Activated T-cell treated with anti-CD3 and anti-CD28 coated beads, Interleukin-2, amount 50 U/mL, for 24 hours (primary cell): ENCODE measurements around the gene SARS2.
"Not testable (repeated sequence)": the region's sequence is repeated elsewhere in the genome, so short reads cannot be mapped to it uniquely, and the experiment has no call there.

Source experiments
- DNase-seq: peaks from one replicate; pipeline ENCODE4 v3.0.0-alpha.2; 2020
- H3K27ac Mint-ChIP-seq: 2 replicates; pipeline ENCODE4 v1.8.0; 2020; ENCODE audit warnings: mild to moderate bottlenecking, mixed read lengths
- H3K27me3 Mint-ChIP-seq: 2 replicates; pipeline ENCODE4 v1.8.0; 2020; ENCODE audit warnings: mixed read lengths
- H3K36me3 Mint-ChIP-seq: 2 replicates; pipeline ENCODE4 v1.8.0; 2020; ENCODE audit warnings: low read depth, mixed read lengths
- H3K4me1 Mint-ChIP-seq: 2 replicates; pipeline ENCODE4 v1.8.0; 2020; ENCODE audit warnings: low read depth, mixed read lengths
- H3K4me3 Mint-ChIP-seq: 2 replicates; pipeline ENCODE4 v1.8.0; 2020; ENCODE audit warnings: mild to moderate bottlenecking, moderate library complexity, mixed read lengths
- H3K9me3 Mint-ChIP-seq: 2 replicates; pipeline ENCODE4 v1.8.0; 2020; ENCODE audit warnings: mixed read lengths

The SARS2 gene

GRCh38 chr19:38929929-38930775, at the start of gene SARS2:
Gene SARS2 (minus strand): TSS chr19:38930763. CDS start chr19:38930736, 27 bp downstream.
- Mint-ChIP-seq H3K4me1 (peaks cover 39% of the 10 kb centered on the region), H3K36me3 (peaks cover 74% of the 10 kb centered on the region), H3K4me3 (peak within 1 kb of the TSS; percentile 99), H3K27ac (peak within 1 kb of the TSS; percentile 99), H3K27me3 (no peaks in the 10 kb centered on the region), H3K9me3 (peaks cover 3% of the 10 kb centered on the region)
- peak; percentile 98 for DNase-seq

DNA sequence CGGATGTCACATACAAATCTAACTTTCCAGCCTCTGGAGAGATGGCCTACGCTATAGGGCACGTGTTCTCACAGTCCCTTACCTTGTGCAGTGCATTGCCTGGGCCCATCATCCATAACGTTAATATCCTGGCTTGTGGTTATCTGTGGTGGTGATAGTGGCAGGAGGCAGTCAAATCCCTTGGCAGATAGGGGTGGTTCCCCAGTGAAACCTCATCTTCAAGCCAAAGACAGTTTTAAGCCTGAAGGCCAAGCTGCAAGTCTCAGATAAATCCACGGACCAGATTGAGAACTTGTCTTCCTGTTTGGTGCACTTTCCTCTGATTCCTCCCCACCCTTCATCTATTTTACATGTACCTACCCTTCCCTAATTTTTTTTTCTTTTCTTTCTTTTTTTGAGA, 49.2 kb upstream of the SARS2 start:
- Mint-ChIP-seq H3K4me3 (no peak overlapping the region), H3K27me3 (peaks cover 33% of the 10 kb centered on the region), H3K9me3 (no peaks in the 10 kb centered on the region)

DNA sequence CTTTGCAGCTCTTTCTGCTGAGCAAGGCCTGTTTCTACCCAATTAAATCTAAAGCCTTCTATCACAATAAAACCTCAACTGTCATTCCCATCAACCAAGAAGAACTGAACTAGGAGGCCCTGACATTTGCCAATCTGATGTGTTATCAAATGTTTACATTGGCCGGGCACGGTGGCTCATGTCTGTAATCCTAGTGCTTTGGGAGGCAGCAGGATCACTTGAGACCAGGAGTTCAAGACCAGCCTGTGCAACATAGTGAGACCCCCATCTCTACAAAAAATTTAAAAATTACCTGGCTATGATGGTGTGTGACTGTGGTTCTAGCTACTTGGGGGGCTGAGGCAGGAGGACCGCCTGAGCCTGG, 47.7 kb upstream of the SARS2 start:
- Mint-ChIP-seq H3K9me3 (no peaks in the 10 kb centered on the region), H3K27me3 (peaks cover 36% of the 10 kb centered on the region)

More for the DNA sequence above, 49.2 kb upstream of the SARS2 start:
- H3K27ac Mint-ChIP-seq: no peak overlapping the region
- peaks cover 30% of the 10 kb centered on the region for H3K4me1 Mint-ChIP-seq
- no peaks in the 10 kb centered on the region for H3K36me3 Mint-ChIP-seq
- DNase-seq: no peak

DNA sequence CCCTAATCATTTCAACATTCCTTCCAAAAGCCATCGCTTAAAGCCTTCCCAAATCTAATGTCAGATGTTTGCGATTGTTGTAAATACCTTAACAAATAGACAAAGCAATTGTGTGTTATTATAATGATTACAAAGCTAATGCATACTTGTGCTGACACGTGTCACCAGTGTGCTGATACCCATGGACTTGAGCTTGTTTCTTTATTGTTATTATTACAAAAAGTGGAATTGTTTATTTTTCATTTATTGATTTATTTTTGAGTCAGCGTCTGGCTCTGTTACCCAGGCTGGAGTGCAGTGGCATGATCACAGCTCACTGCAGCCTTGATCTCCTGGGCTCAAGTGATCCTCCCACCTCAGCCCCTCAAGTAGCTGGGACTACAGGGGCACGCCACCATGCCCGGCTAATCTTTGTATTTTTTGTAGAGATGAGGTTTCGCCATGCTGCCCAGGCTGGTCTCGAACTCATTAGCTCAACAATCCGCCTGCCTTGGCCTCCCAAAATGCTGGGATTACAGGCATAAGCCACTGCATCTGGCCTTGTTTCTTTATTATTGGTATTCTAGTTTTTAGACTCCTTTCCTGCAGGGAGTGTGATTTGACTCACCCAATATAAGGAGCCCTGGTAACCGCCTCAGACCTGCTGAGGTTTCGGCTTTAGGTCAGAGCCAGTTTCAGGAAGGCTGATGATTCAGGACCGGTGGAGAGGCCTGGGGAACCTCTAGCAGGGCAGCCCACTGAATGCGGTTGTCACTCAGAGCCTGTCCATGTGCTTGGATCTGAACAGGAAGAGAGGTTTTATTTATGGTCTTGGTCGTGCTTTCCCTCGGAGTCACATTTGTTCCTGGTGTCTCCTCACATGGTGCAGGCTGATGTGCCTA, 47.1 kb upstream of the SARS2 start:
- no peaks in the 10 kb centered on the region for H3K9me3 Mint-ChIP-seq
- no peak overlapping the region for H3K4me3 Mint-ChIP-seq
- peak; percentile 50 for DNase-seq
- H3K27ac Mint-ChIP-seq: peak overlapping the region; percentile 31
- no peaks in the 10 kb centered on the region for H3K36me3 Mint-ChIP-seq
- H3K27me3 Mint-ChIP-seq: peaks cover 36% of the 10 kb centered on the region
- H3K4me1 Mint-ChIP-seq: peaks cover 31% of the 10 kb centered on the region

More for the DNA sequence above, 47.7 kb upstream of the SARS2 start:
- H3K4me1 Mint-ChIP-seq: peaks cover 31% of the 10 kb centered on the region
- H3K36me3 Mint-ChIP-seq: no peaks in the 10 kb centered on the region
- no peak overlapping the region for H3K4me3 Mint-ChIP-seq
- no peak for DNase-seq
- peak overlapping the region; percentile 31 for H3K27ac Mint-ChIP-seq

- H3K36me3 Mint-ChIP-seq: no peaks in the 10 kb centered on the region
- no peak for DNase-seq
- peak overlapping the region; percentile 53 for H3K4me3 Mint-ChIP-seq
- H3K27ac Mint-ChIP-seq: no peak overlapping the region
- peaks cover 34% of the 10 kb centered on the region for H3K27me3 Mint-ChIP-seq
- H3K9me3 Mint-ChIP-seq: no peaks in the 10 kb centered on the region
- H3K4me1 Mint-ChIP-seq: peaks cover 31% of the 10 kb centered on the region
Observed at GRCh38 chr19:38975861-38976271, 45.3 kb upstream of the SARS2 start.

GRCh38 chr19:38975214-38975860, 44.8 kb upstream of the SARS2 start, which contains the start of gene FBXO17:
Gene FBXO17 (minus strand): TSS chr19:38975742. CDS start chr19:38950319, 25,423 bp downstream.
- H3K36me3 Mint-ChIP-seq: no peaks in the 10 kb centered on the region
- H3K27me3 Mint-ChIP-seq: peaks cover 36% of the 10 kb centered on the region
- no peak within 1 kb of the TSS for H3K27ac Mint-ChIP-seq
- H3K9me3 Mint-ChIP-seq: no peaks in the 10 kb centered on the region
- no peak for DNase-seq
- peaks cover 31% of the 10 kb centered on the region for H3K4me1 Mint-ChIP-seq
- H3K4me3 Mint-ChIP-seq: peak within 1 kb of the TSS; percentile 53

GRCh38 chr19:38974624-38975213, 44.2 kb upstream of the SARS2 start:
- no peak overlapping the region for H3K27ac Mint-ChIP-seq
- peaks cover 31% of the 10 kb centered on the region for H3K4me1 Mint-ChIP-seq
- DNase-seq: no peak
- no peak overlapping the region for H3K4me3 Mint-ChIP-seq
- H3K36me3 Mint-ChIP-seq: no peaks in the 10 kb centered on the region
- no peaks in the 10 kb centered on the region for H3K9me3 Mint-ChIP-seq
- H3K27me3 Mint-ChIP-seq: peaks cover 36% of the 10 kb centered on the region

- H3K4me3 Mint-ChIP-seq: no peak overlapping the region
- H3K27ac Mint-ChIP-seq: no peak overlapping the region
- no peak for DNase-seq
- no peaks in the 10 kb centered on the region for H3K36me3 Mint-ChIP-seq
- peaks cover 13% of the 10 kb centered on the region for H3K4me1 Mint-ChIP-seq
- peaks cover 26% of the 10 kb centered on the region for H3K27me3 Mint-ChIP-seq
- H3K9me3 Mint-ChIP-seq: no peaks in the 10 kb centered on the region
Observed at GRCh38 chr19:38971672-38972071, 41.1 kb upstream of the SARS2 start.

DNA sequence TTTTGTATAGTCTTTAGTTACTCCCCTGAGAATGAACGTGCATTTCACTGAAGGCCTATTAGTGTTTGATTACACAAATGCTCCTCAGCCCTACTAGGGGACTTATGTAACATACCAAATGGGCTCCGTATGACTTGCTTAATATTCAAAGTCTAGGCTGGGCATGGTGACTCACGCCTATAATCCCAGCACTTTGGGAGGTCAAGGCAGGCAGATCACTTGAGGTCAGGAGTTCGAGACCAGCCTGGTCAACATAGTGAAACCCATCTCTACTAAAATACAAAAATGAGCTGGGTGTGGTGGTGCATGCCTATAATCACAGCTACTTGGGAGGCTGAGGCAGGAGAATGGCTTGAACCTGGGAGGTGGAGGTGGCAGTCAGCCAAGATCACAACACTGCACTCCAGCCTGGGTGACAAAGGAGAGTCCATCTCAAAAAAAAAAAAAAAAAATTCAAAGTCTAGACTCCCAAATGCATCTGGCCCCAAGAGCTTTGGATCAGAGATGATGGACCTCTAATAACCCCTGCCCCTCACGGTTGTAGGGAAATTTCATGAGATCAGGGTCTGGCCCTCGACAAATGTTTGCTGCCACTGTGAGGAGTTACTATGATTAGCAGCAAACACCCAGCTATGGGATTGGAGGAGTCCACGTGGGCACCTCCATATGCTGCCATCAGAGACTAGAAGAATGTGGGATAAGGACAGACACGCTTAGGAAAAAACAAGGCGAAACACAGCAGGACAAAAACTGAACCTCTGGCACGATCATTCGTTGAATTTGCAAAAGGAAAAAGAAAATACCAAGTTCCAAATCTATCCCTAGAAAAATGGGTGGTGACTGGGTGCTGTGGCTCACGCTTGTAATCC, 40.3 kb upstream of the SARS2 start:
- no peaks in the 10 kb centered on the region for H3K9me3 Mint-ChIP-seq
- DNase-seq: no peak
- peaks cover 23% of the 10 kb centered on the region for H3K27me3 Mint-ChIP-seq
- no peak overlapping the region for H3K27ac Mint-ChIP-seq
- no peaks in the 10 kb centered on the region for H3K36me3 Mint-ChIP-seq
- H3K4me1 Mint-ChIP-seq: peaks cover 5% of the 10 kb centered on the region
- H3K4me3 Mint-ChIP-seq: no peak overlapping the region

DNA sequence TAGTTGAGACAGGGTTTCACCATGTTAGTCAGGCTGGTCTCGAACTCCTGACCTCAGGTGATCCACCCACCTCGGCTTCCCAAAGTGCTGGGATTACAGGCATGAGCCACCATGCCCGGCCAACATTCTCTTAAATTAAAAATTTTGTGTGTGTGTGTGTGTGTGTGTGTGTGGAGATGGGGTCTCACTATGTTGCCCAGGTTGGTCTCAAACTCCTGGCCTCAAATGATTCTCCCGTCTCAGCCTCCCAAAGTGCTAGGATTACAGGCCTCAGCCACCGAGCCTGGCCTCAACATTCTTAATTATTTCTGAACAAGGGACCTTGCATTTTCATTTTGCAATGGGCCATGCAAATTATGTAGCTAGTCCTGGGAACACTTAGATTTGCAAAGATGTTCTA, 35.6 kb upstream of the SARS2 start:
- not testable (repeated sequence) for H3K36me3 Mint-ChIP-seq, H3K27ac Mint-ChIP-seq, H3K9me3 Mint-ChIP-seq, H3K4me3 Mint-ChIP-seq, DNase-seq, H3K4me1 Mint-ChIP-seq
- H3K27me3 Mint-ChIP-seq: peaks cover 29% of the 10 kb centered on the region

DNA sequence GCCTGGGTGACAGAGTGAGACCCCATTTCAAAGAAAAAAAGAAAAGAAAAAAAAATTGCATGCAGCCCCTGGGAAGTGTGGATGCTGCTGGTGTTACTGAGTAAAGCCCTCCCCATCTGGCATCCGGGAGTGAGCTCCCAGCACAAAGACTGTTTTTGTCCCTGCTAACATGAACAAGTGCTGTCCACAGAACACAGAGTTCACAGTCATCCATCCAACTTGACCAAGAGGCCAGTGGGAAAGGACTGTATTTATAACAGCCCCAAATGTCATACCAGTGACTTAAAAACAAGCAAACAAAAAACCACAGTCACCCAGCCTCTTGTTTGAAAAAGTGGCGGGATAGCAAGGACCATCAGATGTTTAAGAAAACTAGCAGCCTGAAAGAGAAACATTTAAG, 34.2 kb upstream of the SARS2 start:
- Mint-ChIP-seq H3K36me3 (no peaks in the 10 kb centered on the region), H3K27me3 (peaks cover 24% of the 10 kb centered on the region), H3K4me3 (no peak overlapping the region), H3K9me3 (no peaks in the 10 kb centered on the region), H3K27ac (no peak overlapping the region), H3K4me1 (peaks cover 4% of the 10 kb centered on the region)
- DNase-seq: no peak

- Mint-ChIP-seq H3K36me3 (no peaks in the 10 kb centered on the region), H3K27ac (no peak overlapping the region), H3K4me1 (peaks cover 4% of the 10 kb centered on the region), H3K27me3 (peaks cover 11% of the 10 kb centered on the region), H3K4me3 (no peak overlapping the region), H3K9me3 (no peaks in the 10 kb centered on the region)
- no peak for DNase-seq
Observed at GRCh38 chr19:38959618-38960017, 29.1 kb upstream of the SARS2 start.

GRCh38 chr19:38958301-38958700, 27.7 kb upstream of the SARS2 start:
- Mint-ChIP-seq H3K27me3 (peaks cover 14% of the 10 kb centered on the region), H3K27ac (no peak overlapping the region), H3K4me1 (peaks cover 4% of the 10 kb centered on the region), H3K4me3 (no peak overlapping the region), H3K36me3 (no peaks in the 10 kb centered on the region), H3K9me3 (no peaks in the 10 kb centered on the region)
- DNase-seq: no peak
